OCI-M1 (cell line): Measurements from ENCODE around the gene OLFML1.
"Not testable (repeated sequence)": the region's sequence is repeated elsewhere in the genome, so short reads cannot be mapped to it uniquely, and the experiment has no call there.

ENCODE experiments used
- DNase-seq: peaks from one replicate; lab custom pipeline; 2025; lab: John Stamatoyannopoulos, UW

The OLFML1 gene

DNA sequence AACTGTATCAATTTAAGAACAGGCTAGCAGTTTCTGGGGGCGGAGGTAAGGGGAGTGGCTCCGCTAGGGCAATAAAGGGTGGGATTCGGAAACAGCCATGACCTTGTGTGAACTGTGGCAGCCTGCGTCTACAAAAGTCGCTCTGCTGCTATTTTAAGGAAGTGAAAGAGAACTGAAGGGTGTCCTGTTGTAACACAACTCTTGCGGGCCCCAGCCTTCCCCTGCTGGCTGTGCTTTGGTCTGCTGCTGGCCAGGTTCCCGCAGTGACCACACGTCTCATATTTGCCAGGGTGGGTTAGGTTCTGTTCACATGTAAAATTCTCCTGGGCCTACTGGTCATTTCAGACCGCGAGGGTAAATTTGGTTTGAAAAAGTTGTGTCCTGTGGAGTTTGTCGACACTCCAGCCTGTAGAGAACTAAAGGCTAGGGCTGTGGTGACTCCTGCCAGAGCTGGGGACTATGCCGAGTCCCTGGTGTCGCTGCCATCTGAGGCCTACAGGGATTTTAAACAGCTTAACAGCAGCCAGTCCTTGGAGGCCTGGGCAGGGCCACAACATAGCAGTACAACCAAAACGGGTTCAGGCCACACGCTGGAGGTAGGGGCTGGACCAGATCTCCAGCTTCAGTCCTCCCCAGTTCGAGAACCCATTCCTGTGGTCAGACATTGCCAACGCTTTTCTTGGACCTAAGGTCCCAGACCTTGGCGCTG, 27.4 kb downstream of the OLFML1 start:
- DNase-seq, result peak; percentile 37

DNA sequence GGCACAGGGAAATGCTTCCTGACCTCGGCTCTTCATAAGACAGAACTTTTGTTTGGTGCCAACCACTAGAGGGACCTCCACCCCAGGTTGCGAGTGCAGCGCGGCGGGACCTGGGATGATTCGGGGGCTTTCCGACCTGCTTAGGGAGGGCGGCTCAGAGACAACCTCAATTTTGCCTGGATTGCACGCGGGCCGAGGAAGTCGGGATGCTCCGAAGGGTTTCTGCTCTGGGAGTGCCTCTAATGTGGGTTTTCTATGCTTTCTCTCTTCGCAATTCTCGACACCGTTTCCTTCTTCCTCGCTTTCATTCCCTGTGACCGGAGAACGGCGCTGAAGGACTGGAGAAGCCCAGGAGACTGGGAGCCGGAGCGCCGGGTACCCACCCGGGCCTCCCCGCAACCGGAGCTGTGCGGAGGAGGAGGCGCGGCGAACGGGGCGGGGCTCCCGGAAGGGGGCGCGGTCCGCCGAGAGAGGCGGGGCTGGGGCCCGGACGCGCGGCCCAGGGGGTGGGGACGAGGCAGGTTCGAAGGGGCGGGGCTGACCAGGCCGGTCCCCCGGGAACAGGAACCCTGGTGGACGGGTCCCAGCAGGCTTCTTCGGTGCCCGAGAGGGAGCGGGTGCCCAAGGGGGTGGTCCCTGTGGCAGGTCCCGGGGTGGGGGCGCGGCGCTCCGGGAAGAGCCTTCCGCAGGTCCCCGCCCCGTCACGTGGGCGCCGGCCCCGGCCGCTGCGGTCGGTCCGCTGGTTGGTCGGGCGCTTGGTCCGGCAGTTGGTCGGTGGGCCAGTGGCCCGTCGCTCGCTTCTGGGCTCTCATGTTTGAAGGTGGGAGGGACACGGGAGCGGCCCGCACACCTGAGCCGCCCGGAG, 28.2 kb downstream of the OLFML1 start, which contains the start of gene PPFIBP2:
TSS of gene PPFIBP2 (plus strand) at position 766 of the 865 bp plus-strand sequence. CDS start 35,477 bp downstream, outside the sequence.
- DNase-seq, result peak; percentile 83

DNA sequence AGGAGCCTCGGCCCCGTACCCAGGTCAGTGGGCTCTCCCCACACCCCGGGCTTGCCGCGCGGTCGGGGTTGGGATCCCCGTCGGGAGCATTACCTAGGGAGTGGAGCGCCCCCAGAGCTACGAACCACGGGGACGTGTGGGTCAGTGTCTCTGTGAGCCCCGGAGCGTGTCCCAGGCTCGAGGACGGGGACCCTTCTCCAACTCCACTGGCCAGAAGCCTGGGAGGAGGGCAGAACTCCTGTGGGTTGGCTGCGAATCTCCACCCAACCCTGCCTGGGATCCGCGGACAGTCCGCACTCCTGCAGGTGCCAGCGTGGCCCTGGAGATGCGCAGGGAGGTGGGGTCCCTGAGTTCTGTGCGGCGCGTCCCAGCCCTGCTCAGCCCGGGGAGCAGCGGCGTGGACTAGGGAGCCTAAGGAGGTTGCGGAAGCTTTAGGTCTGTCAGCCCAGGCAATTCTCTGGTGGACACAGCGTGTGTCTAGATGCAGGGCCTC, 28.8 kb downstream of the OLFML1 start:
- no peak for DNase-seq

DNA sequence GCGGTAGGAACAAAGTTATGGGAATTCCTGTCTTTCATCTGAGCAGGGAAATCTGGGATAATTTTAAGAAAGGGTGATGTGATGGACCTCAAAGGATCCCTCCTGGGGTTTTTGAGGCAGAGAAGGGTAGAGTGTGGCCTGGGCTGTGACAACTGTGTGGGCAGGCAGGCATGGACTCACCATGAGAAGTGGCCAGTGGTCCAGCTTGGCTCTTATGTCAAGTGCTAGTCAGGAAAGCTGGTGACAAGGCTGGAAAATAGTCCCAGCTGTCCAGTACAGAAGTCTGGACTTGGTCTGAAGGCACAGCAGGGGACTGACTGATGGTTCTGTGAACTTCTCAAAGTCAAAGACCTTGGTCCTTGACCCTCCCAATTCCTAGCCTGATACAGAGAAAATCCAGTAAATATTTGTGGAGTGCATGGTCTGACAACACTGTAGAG, 30.2 kb downstream of the OLFML1 start:
- no peak for DNase-seq

GRCh38 chr11:7516475-7516874, 31.2 kb downstream of the OLFML1 start:
- no peak for DNase-seq

DNA sequence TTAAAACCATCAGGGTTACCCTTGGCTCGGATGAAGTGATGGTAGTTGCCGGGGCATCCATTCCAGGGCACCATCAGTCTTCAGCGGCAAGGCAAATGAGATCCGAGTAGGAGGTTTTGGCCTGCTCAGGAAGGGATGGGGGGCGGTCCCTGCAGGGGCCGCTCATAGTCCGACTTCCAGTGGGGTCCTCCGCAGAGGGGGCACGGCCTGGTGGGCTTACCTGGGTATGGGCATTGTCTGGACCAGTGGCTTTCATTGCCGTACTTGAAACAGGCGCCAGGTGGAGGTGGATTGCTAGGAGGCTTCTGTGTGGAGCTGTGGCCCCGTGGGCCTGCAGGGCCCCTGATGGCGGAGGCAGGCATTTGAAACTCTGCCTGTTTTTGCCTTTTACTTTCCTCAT, 32.4 kb downstream of the OLFML1 start:
- DNase-seq, result not testable (repeated sequence)

DNA sequence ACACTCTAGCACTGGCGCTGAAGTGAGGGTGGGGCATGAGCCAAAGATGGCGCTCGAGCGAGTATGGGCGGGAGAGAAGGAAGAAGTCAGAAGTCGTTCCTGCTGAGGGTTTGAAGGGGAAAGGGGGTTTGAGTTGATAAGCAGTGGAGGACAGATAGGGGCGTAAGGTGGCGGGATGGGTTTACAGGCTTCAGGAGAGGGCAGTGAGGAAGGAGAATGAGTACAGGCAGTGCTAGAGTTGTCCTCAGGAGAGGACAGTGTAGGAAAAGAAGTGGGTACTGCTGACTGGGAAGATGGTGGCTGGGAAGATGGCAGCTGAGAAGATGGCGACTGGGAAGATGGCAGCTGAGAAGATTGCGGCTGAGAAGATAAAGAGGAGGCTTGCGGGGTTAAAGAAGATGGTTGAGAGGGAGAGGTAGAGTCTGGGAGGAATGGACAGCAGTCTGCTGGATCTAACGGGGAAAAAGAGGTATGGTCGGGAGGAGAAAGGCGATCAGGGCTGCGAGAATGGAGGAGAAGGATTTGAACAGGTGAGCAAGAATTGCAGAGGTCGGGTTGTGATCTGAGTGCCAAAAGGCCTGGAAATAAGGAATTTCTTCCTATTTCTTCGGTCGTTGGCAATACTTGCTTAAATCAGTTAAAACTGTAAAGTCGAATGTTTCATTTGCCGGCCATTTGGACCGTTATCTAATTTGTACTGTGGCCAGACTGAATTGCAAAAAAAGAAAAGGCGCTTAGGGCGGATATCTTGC, 33.7 kb downstream of the OLFML1 start:
- no peak for DNase-seq

- no peak for DNase-seq
These were observed 35.0 kb downstream of the OLFML1 start for GRCh38 chr11:7520011-7520942.

DNA sequence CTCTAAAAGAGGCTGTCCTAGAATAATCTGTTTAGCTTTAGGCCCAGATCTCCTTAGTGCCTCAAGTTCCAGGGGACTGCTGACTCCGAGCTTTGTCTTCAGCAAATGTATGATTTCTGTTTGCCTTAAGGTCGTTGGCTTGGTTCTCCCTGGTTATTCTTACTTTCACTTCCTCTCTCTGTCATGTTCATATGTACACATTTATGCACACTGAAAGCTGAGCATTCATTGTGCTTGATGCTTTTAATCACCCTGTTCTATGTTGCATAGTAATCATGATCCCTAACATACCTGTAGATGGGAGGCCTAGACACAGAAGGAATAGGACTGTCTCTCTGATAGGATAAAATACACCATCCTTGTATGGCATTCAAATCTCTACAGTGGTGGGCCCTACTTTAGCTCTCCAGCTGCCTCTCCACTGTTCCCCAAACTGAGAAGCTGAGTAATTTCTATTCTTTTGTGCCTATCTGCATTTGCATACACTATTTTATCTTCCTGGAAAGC, 35.7 kb downstream of the OLFML1 start:
- peak; percentile 20 for DNase-seq

DNA sequence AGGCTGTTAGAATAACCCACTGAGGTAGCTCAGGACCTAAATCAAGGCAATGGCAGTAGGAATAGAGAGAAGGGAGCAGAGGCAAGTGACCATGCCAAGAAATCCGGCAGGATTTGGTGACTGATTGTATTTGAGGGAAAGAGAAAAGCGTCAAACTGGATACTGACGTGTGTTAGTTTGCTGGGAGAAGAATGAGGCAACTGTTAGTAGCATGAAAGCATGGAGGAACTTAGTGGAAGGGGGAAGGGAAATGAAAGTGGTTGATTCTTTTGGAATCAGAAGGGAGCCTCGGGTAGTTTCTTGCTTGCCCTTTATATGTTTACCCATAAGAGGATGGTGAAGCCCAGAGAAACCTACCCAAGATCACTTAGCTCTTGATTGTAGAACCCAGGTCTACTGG, 36.8 kb downstream of the OLFML1 start:
- no peak for DNase-seq

GRCh38 chr11:7522546-7522945, 37.2 kb downstream of the OLFML1 start:
- DNase-seq, result no peak

DNA sequence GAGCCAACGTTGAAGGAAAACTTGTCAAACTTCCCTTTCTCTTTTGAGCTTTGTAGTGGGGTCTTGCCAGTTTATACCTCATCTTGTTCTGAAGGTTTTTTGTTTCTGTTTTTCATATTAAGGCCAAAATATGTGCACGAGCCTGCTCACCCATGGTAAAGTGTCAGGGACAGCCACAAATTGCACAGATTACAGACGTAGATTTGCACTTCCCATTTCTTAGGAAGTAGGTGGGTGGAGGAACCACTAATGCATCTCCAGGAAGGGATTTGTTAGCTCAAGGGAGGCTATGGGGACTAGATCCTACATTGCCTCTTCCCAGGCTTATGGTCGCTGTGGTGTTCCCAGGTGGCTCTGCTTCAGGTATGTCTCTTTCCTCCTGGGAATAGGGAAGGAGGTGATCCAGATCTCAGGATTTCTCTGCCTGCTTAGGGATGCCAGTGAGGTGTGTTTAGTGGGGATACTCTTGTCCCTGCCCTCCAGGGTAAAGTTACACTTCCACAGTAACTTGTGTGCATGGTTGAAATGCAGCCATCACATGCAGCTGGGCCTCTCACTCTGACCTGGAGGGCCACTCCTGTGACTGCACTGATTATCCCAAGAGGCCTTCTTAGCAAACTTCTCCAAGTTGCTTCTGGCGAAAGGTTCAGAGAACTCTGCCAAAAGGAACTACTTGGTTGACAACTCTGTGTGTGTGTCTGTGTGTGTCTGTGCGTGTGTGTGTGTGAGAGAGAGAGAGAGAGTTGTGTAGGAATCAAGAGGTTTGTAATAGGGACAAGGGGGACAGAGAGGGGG, 38.3 kb downstream of the OLFML1 start:
- peak; percentile 34 for DNase-seq

- peak; percentile 68 for DNase-seq
These were observed 39.3 kb downstream of the OLFML1 start for GRCh38 chr11:7524462-7525235.

- DNase-seq, result no peak
These were observed 40.1 kb downstream of the OLFML1 start for GRCh38 chr11:7525424-7525823.

DNA sequence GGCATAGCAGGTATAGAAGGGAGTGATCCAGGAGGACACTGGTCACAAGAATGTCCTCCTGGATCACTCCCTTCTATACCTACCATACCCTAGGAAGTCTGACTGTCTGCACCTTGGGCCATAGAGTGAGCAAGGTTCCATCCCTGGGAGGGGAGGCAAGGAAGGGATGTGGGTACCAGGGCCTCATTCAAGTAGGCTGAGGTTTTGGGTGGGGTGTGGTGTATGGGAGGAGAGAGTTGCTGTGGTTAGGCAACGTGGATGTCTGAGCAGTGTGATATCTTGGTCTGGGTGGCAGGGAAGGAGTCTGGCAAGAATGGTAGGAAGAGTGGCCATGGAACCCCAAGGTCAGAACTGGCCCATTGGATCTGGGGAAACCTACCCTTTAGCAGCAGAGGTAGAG, 41.7 kb downstream of the OLFML1 start:
- no peak for DNase-seq

GRCh38 chr11:7528514-7529049, 43.3 kb downstream of the OLFML1 start:
- no peak for DNase-seq

DNA sequence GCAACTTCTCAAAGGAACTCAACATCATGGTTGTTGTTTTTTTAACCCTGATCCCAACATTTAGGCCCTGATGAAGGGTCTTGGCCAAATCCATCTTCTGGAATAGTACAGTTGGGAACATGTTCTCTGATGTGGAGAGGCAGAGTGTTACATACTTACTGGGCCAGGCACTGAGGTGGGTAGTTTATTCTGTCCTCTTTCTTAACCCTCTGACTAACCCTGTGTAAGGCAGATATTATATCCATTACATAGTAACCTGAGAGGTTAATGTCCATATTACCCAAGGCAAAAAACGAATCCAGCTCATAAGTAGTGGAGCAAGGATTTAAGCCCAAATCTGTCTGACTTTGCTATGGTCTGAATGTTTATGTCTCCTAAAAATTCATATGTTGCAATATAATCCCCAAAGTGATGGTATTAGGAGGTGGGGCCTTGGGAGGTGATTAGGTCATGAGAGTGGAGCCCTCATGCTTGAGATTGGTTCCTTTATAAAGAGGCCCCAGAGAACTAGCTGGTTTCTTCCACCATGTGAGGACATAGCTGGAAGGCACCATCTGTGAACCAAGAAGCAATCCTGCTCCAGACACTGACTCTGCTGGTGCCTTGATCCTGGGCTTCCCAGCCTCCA, 44.8 kb downstream of the OLFML1 start:
- no peak for DNase-seq

GRCh38 chr11:7531011-7531410, 45.7 kb downstream of the OLFML1 start:
- DNase-seq, result no peak
